GM18502 (cell line): Measurements from ENCODE around the gene PIK3R6.
"Not testable (repeated sequence)": the region's sequence is repeated elsewhere in the genome, so short reads cannot be mapped to it uniquely, and the experiment has no call there.

Source experiments
- ATAC-seq: cut with Tn5 transposase; IDR thresholded peaks from one replicate; pipeline ENCODE4 v1.9.1; 2021; ENCODE audit warnings: mild to moderate bottlenecking; ENCODE audit not compliant: unreplicated experiment, poor library complexity

PIK3R6 gene

GRCh38 chr17:8831234-8831849, 36.1 kb downstream of the PIK3R6 start:
- no peak for ATAC-seq

- ATAC-seq, result no peak
These were observed 37.3 kb downstream of the PIK3R6 start for GRCh38 chr17:8830141-8830540.

GRCh38 chr17:8829036-8829941, 38.2 kb downstream of the PIK3R6 start:
- ATAC-seq, result no peak

- ATAC-seq, result no peak
These were observed 39.0 kb downstream of the PIK3R6 start for GRCh38 chr17:8828517-8828875.

- no peak for ATAC-seq
These were observed 40.6 kb downstream of the PIK3R6 start for GRCh38 chr17:8826808-8827435.

GRCh38 chr17:8825802-8826201, 41.7 kb downstream of the PIK3R6 start:
- ATAC-seq, result no peak

GRCh38 chr17:8823279-8823678, 44.2 kb downstream of the PIK3R6 start:
- no peak for ATAC-seq

- ATAC-seq, result no peak
These were observed 45.0 kb downstream of the PIK3R6 start for GRCh38 chr17:8822401-8823035.

- no peak for ATAC-seq
These were observed 45.9 kb downstream of the PIK3R6 start for GRCh38 chr17:8821446-8822105.

- ATAC-seq, result no peak
These were observed 47.0 kb downstream of the PIK3R6 start for GRCh38 chr17:8820311-8821010.

GRCh38 chr17:8818654-8819330, 48.7 kb downstream of the PIK3R6 start:
- no peak for ATAC-seq

GRCh38 chr17:8818047-8818446, 49.4 kb downstream of the PIK3R6 start:
- ATAC-seq, result no peak

- ATAC-seq, result peak; percentile 91
These were observed 60.4 kb downstream of the PIK3R6 start for GRCh38 chr17:8806926-8807550.

- peak; percentile 22 for ATAC-seq
These were observed 61.1 kb downstream of the PIK3R6 start for GRCh38 chr17:8806253-8806925.

- ATAC-seq, result not testable (repeated sequence)
These were observed 62.1 kb downstream of the PIK3R6 start for GRCh38 chr17:8805396-8805795.

- ATAC-seq, result no peak
These were observed 63.7 kb downstream of the PIK3R6 start for GRCh38 chr17:8803531-8804420.

GRCh38 chr17:8801135-8801840, 66.2 kb downstream of the PIK3R6 start:
- ATAC-seq, result no peak
